Liver (tissue), 9 donors: ENCODE results near the gene CCDC89. TPM values are rescaled to one million over a fixed set of nuclear protein-coding genes. Genes with fewer than 3 reads are reported as not detected.
"Not testable (repeated sequence)": the region's sequence is repeated elsewhere in the genome, so short reads cannot be mapped to it uniquely, and the experiment has no call there.

ENCODE experiments used
- DNase-seq: peaks from one replicate; pipeline ENCODE4 v3.0.0-alpha.2; 2017; ENCODE audit warnings: low spot score
- H3K27ac ChIP-seq, 2 donors: one replicate each; pipeline ENCODE4 v1.7.0; 2013; ENCODE audit warnings: inconsistent platforms in 2 of 2, low read length in 2 of 2, control low read depth in 1 of 2, low read depth in 1 of 2, mild to moderate bottlenecking in 1 of 2
- H3K27me3 ChIP-seq, 4 donors: one replicate each; pipeline versions ENCODE4 v1.6.1 to v1.7.0; 2013; ENCODE audit warnings: low read length in 3 of 4, inconsistent platforms in 1 of 4, mild to moderate bottlenecking in 1 of 4, moderate library complexity in 1 of 4; ENCODE audit not compliant: control insufficient read depth in 4 of 4, insufficient read depth in 4 of 4
- H3K36me3 ChIP-seq, 4 donors: one replicate each; pipeline versions ENCODE4 v1.6.1 to v1.7.0; 2013; ENCODE audit warnings: low read length in 3 of 4, mild to moderate bottlenecking in 3 of 4, low read depth in 1 of 4, moderate library complexity in 1 of 4; ENCODE audit not compliant: control insufficient read depth in 4 of 4, insufficient read depth in 3 of 4
- H3K4me1 ChIP-seq, 4 donors: one replicate each; pipeline versions ENCODE4 v1.6.1 to v1.7.0; 2013; ENCODE audit warnings: low read length in 3 of 4, mild to moderate bottlenecking in 3 of 4, moderate library complexity in 1 of 4; ENCODE audit not compliant: control insufficient read depth in 4 of 4, insufficient read depth in 4 of 4
- H3K4me3 ChIP-seq, 3 donors: one replicate each; pipeline versions ENCODE4 v1.6.1 to v1.7.0; 2013; ENCODE audit warnings: low read length in 3 of 3, control low read depth in 1 of 3, low read depth in 1 of 3, mild to moderate bottlenecking in 1 of 3
- H3K9ac ChIP-seq, 2 donors: one replicate each; pipeline ENCODE4 v1.7.0; 2013; ENCODE audit warnings: low read length in 2 of 2, mild to moderate bottlenecking in 2 of 2, moderate library complexity in 2 of 2, control low read depth in 1 of 2, low read depth in 1 of 2
- H3K9me3 ChIP-seq, 4 donors: one replicate each; pipeline versions ENCODE4 v1.6.1 to v1.7.0; 2013; ENCODE audit warnings: low read length in 3 of 4; ENCODE audit not compliant: control insufficient read depth in 4 of 4
- ATF3 ChIP-seq: IDR thresholded peaks from 2 replicates; pipeline ENCODE4 v1.6.1; 2016; ENCODE audit warnings: antibody characterized with exemption
- CTCF ChIP-seq: fragments of 150-350 bp; IDR thresholded peaks from 2 replicates; pipeline ENCODE4 v1.5.1; 2017; ENCODE audit warnings: improper control_type of control experiment, low read depth, low read length; ENCODE audit not compliant: missing input control
- EGR1 ChIP-seq, 2 donors: IDR thresholded peaks; 2 replicates each; pipeline ENCODE4 v1.6.1; 2016 to 2018; ENCODE audit warnings: antibody characterized with exemption in 2 of 2, low read depth in 2 of 2
- FOXA2 ChIP-seq: IDR thresholded peaks from 2 replicates; pipeline ENCODE4 v1.6.1; 2016; ENCODE audit warnings: antibody characterized with exemption
- GABPA ChIP-seq, 2 donors: IDR thresholded peaks in 1 of 2; conservative IDR thresholded peaks in 1 of 2; 2 replicates each; pipeline ENCODE4 v1.6.1; 2016; ENCODE audit warnings: antibody characterized with exemption in 2 of 2, mild to moderate bottlenecking in 1 of 2, moderate library complexity in 1 of 2
- HNF4A ChIP-seq, 2 donors: conservative IDR thresholded peaks; 2 replicates each; pipeline ENCODE4 v1.6.1; 2016; ENCODE audit warnings: antibody characterized with exemption in 2 of 2, mild to moderate bottlenecking in 2 of 2
- HNF4G ChIP-seq: IDR thresholded peaks from 2 replicates; pipeline ENCODE4 v1.6.1; 2016; ENCODE audit warnings: antibody characterized with exemption
- JUND ChIP-seq, 2 donors: IDR thresholded peaks; 2 replicates each; pipeline ENCODE4 v1.6.1; 2016; ENCODE audit warnings: antibody characterized with exemption in 2 of 2
- MAX ChIP-seq: IDR thresholded peaks from 2 replicates; pipeline ENCODE4 v1.6.1; 2016; ENCODE audit warnings: antibody characterized with exemption
- NR2F2 ChIP-seq: IDR thresholded peaks from 2 replicates; pipeline ENCODE4 v1.6.1; 2016; ENCODE audit warnings: antibody characterized with exemption
- RAD21 ChIP-seq, 2 donors: IDR thresholded peaks; 2 replicates each; pipeline ENCODE4 v1.6.1; 2016; ENCODE audit warnings: antibody characterized with exemption in 2 of 2, mild to moderate bottlenecking in 2 of 2
- RXRA ChIP-seq, 2 donors: IDR thresholded peaks; 2 replicates each; pipeline ENCODE4 v1.6.1; 2017 to 2018; ENCODE audit warnings: antibody characterized with exemption in 2 of 2, mild to moderate bottlenecking in 1 of 2
- SP1 ChIP-seq: IDR thresholded peaks from 2 replicates; pipeline ENCODE4 v1.6.1; 2018; ENCODE audit warnings: antibody characterized with exemption, mild to moderate bottlenecking
- YY1 ChIP-seq: IDR thresholded peaks from 2 replicates; pipeline ENCODE4 v1.6.1; 2016; ENCODE audit warnings: antibody characterized with exemption, mild to moderate bottlenecking
- ZBTB33 ChIP-seq: IDR thresholded peaks from 2 replicates; pipeline ENCODE4 v1.6.1; 2016; ENCODE audit warnings: antibody characterized with exemption
- WGBS: extraction: QIAGEN DNeasy Blood & Tissue Kit; methylation state at CpG from one replicate; pipeline ENCODE4 v1.1.7; 2013; 5-methylcytosine and 5-hydroxymethylcytosine counted together
- polyA plus RNA-seq, 2 donors: library from polyadenylated mRNA; stranded (reverse) in 1 of 2; unstranded in 1 of 2; fragments of 200-250 nt in 1 of 2; fragments of >200 nt in 1 of 2; fragmentation: Nextera tagmentation in 1 of 2; extraction: Ambion mirVana in 1 of 2; gene quantifications; one replicate each; pipeline versions ENCODE4 v1.2.1 to v1.2.3, GENCODE V29; 2013 to 2015
- total RNA-seq, 2 donors: library from RNA; depleted of rRNA; stranded (reverse); fragments of >200 nt; gene quantifications; one replicate each; pipeline ENCODE4 v1.2.3, GENCODE V29; 2014
- donor health status: healthy.
- donor health status: healthy.
- donor health status: healthy.
- donor health status: healthy.
- donor health status: healthy.

Gene CCDC89
- total and polyA plus RNA-seq, 4 donors: 0.17 to 1.0 (median 0.28) TPM; not detected in 1

GRCh38 chr11:85672105-85672902 lies 13.7 kb downstream of the CCDC89 start:
- no peak overlapping the region for H3K27ac ChIP-seq
- H3K4me1 ChIP-seq: peaks cover 0 to 9% (median 0%) of the 10 kb centered on the region in 4 donors
- no peaks in the 10 kb centered on the region for H3K27me3 ChIP-seq
- H3K9me3 ChIP-seq: no peaks in the 10 kb centered on the region
- TF ChIP-seq EGR1 (IDR thresholded peaks at IDR 0.05; ENCODE audit: low read depth in 2 of 2): no peak
- TF ChIP-seq ZBTB33: no peak
- no peak for TF ChIP-seq GABPA (IDR thresholded peaks at IDR 0.05 in 1 of 2, conservative IDR thresholded peaks at IDR 0.05 in 1 of 2)
- no peak for TF ChIP-seq RXRA (IDR thresholded peaks at IDR 0.05)
- TF ChIP-seq YY1: no peak
- TF ChIP-seq JUND (IDR thresholded peaks at IDR 0.05): no peak
- TF ChIP-seq HNF4A (conservative IDR thresholded peaks at IDR 0.05): no peak
- no peak for TF ChIP-seq ATF3
- no peak overlapping the region for H3K9ac ChIP-seq
- H3K4me3 ChIP-seq: no peak overlapping the region
- 95% methylated on average over 8 of the region's 8 CpGs for WGBS
- no peaks in the 10 kb centered on the region for H3K36me3 ChIP-seq
- DNase-seq: no peak

- not testable (repeated sequence) for H3K27me3 ChIP-seq, H3K36me3 ChIP-seq, H3K27ac ChIP-seq, H3K4me1 ChIP-seq, DNase-seq, H3K9ac ChIP-seq, H3K9me3 ChIP-seq, H3K4me3 ChIP-seq
- TF ChIP-seq HNF4G: peak; percentile 85
- peak; percentile 20 for TF ChIP-seq ZBTB33
- peak; percentile 89 for TF ChIP-seq SP1
- TF ChIP-seq HNF4A (conservative IDR thresholded peaks at IDR 0.05): peak; percentile 90 to 96
- peak; percentile 15 for TF ChIP-seq YY1
Measured at GRCh38 chr11:85670949-85671663, 14.9 kb downstream of the CCDC89 start.

GRCh38 chr11:85668157-85668556 lies 17.8 kb downstream of the CCDC89 start:
- H3K4me1 ChIP-seq: peaks cover 0 to 18% (median 5%) of the 10 kb centered on the region in 4 donors
- H3K27ac ChIP-seq: no peak overlapping the region
- DNase-seq: no peak
- 92% methylated on average over 1 of the region's 1 CpG for WGBS
- H3K4me3 ChIP-seq: no peak overlapping the region
- TF ChIP-seq HNF4G: no peak
- no peak for TF ChIP-seq ATF3
- no peak for TF ChIP-seq NR2F2
- no peak for TF ChIP-seq HNF4A (conservative IDR thresholded peaks at IDR 0.05)
- TF ChIP-seq GABPA (IDR thresholded peaks at IDR 0.05 in 1 of 2, conservative IDR thresholded peaks at IDR 0.05 in 1 of 2): no peak
- TF ChIP-seq FOXA2: no peak
- no peak for TF ChIP-seq RAD21 (IDR thresholded peaks at IDR 0.05)
- no peak for TF ChIP-seq MAX
- no peak for TF ChIP-seq CTCF
- no peak overlapping the region for H3K9ac ChIP-seq
- no peaks in the 10 kb centered on the region for H3K9me3 ChIP-seq
- no peaks in the 10 kb centered on the region for H3K27me3 ChIP-seq
- no peaks in the 10 kb centered on the region for H3K36me3 ChIP-seq
